Naive thymus-derived CD4-positive, alpha-beta T cell (primary cell): ENCODE data around the gene TMEM132A. TPM values are rescaled to one million over a fixed set of nuclear protein-coding genes. Genes with fewer than 3 reads are reported as not detected.

Experiments
- ATAC-seq: fragments of 150-1000 bp; cut with Tn5 transposase; 2 replicates; pipeline ENCODE4 v1.10.0; 2021; ENCODE audit warnings: mild to moderate bottlenecking, moderate library complexity
- CTCF ChIA-PET: fragments of 350-600 bp; sonication (Branson Sonifier 250); formaldehyde crosslinking; loops from one replicate; lab custom pipeline; 2021; ENCODE audit warnings: antibody characterized with exemption; lab: Charles Lee
- POLR2A ChIA-PET: fragments of 350-600 bp; sonication (Branson Sonifier 250); formaldehyde crosslinking; loops from one replicate; lab custom pipeline; 2021; ENCODE audit warnings: antibody characterized with exemption, inconsistent platforms; lab: Charles Lee
- DNase-seq, 9 donors: peaks; one replicate each; pipeline versions ENCODE4 v3.0.0 to v3.0.0-alpha.2; 2020 to 2022; ENCODE audit warnings: mixed read lengths in 1 of 9
- H3K27ac ChIP-seq: one replicate; pipeline ENCODE4 v1.7.0; 2013; ENCODE audit warnings: mild to moderate bottlenecking, low read depth, low read length, moderate library complexity
- H3K27me3 ChIP-seq, 2 donors: one replicate each; pipeline ENCODE4 v1.7.0; 2013; ENCODE audit warnings: low read length in 2 of 2, mild to moderate bottlenecking in 2 of 2, moderate library complexity in 2 of 2; ENCODE audit not compliant: control insufficient read depth in 2 of 2, insufficient read depth in 2 of 2
- H3K36me3 ChIP-seq, 3 experiments: 1 replicate in 2 of 3; 2 replicates in 1 of 3; pipeline ENCODE4 v1.7.0; 2013; ENCODE audit warnings: low read length in 3 of 3, mild to moderate bottlenecking in 3 of 3, moderate library complexity in 1 of 3; ENCODE audit not compliant: insufficient read depth in 3 of 3, control insufficient read depth in 2 of 3
- H3K4me1 ChIP-seq, 2 donors: one replicate each; pipeline ENCODE4 v1.7.0; 2013; ENCODE audit warnings: low read length in 2 of 2, mild to moderate bottlenecking in 2 of 2, moderate library complexity in 1 of 2; ENCODE audit not compliant: control insufficient read depth in 2 of 2, insufficient read depth in 2 of 2
- H3K4me3 ChIP-seq: 2 replicates; pipeline ENCODE4 v1.7.0; 2013; ENCODE audit warnings: mild to moderate bottlenecking, low read length
- H3K9me3 ChIP-seq, 3 experiments: 1 replicate in 2 of 3; 2 replicates in 1 of 3; pipeline ENCODE4 v1.7.0; 2013; ENCODE audit warnings: low read length in 3 of 3; ENCODE audit not compliant: control insufficient read depth in 2 of 3
- H3K27ac Mint-ChIP-seq, 9 donors: one replicate each; pipeline ENCODE4 v1.8.0; 2020 to 2022; ENCODE audit warnings: mixed read lengths in 9 of 9, mild to moderate bottlenecking in 8 of 9, moderate library complexity in 5 of 9, inconsistent platforms in 2 of 9
- H3K27me3 Mint-ChIP-seq, 5 donors: one replicate each; pipeline ENCODE4 v1.8.0; 2021 to 2022; ENCODE audit warnings: mixed read lengths in 5 of 5, mild to moderate bottlenecking in 1 of 5
- H3K36me3 Mint-ChIP-seq, 5 donors: one replicate each; pipeline ENCODE4 v1.8.0; 2020 to 2022; ENCODE audit warnings: mixed read lengths in 5 of 5, mild to moderate bottlenecking in 3 of 5, inconsistent platforms in 1 of 5
- H3K4me1 Mint-ChIP-seq, 7 donors: one replicate each; pipeline ENCODE4 v1.8.0; 2020 to 2022; ENCODE audit warnings: mixed read lengths in 7 of 7, mild to moderate bottlenecking in 3 of 7, inconsistent platforms in 1 of 7
- H3K4me3 Mint-ChIP-seq, 10 donors: one replicate each; pipeline ENCODE4 v1.8.0; 2020 to 2022; ENCODE audit warnings: mild to moderate bottlenecking in 10 of 10, mixed read lengths in 10 of 10, moderate library complexity in 6 of 10, inconsistent platforms in 2 of 10
- H3K9me3 Mint-ChIP-seq, 11 donors: one replicate each; pipeline ENCODE4 v1.8.0; 2020 to 2022; ENCODE audit warnings: mixed read lengths in 11 of 11, mild to moderate bottlenecking in 4 of 11, inconsistent platforms in 1 of 11, moderate library complexity in 1 of 11
- intact Hi-C, 2 donors: fragments of 100-400 bp; cut with micrococcal nuclease; formaldehyde crosslinking; loops; one replicate each; pipeline ENCODE4 v1.15.1; 2023
- polyA plus RNA-seq, 2 donors: library from polyadenylated mRNA; unstranded; fragments of 300-500 nt; fragmentation: Illumina TruSeq; gene quantifications; one replicate each; pipeline ENCODE4 v1.2.3, GENCODE V29; 2021
- total RNA-seq, 6 experiments: library from RNA in 5 of 6; stranded (reverse) in 5 of 6; gene quantifications; 1 replicate in 5 of 6; 2 replicates in 1 of 6; pipeline ENCODE4 v1.2.3 and lab custom pipeline; 2021 to 2026

TMEM132A gene
- total and polyA plus RNA-seq, 7 experiments from 2014 or later: 0.57 to 0.58 TPM; not detected in 5

GRCh38 chr11:60927061-60927592 lies 2.9 kb downstream of the TMEM132A start:
- H3K4me1 Mint-ChIP-seq: peaks cover 8 to 17% (median 15%) of the 10 kb centered on the region in 7 donors
- peaks cover 4 to 14% (median 8%) of the 10 kb centered on the region in 5 donors for H3K36me3 Mint-ChIP-seq
- Histone ChIP-seq H3K4me1 (peaks cover 4 to 18% of the 10 kb centered on the region in 2 donors), H3K4me3 (no peak overlapping the region), H3K27ac (no peak overlapping the region), H3K27me3 (peaks cover 4 to 6% of the 10 kb centered on the region in 2 donors), H3K9me3 (no peaks in the 10 kb centered on the region), H3K36me3 (peaks cover 0 to 13% (median 0%) of the 10 kb centered on the region in 3 experiments)
- ChIA-PET POLR2A (no interaction called here), CTCF (no interaction called here)
- ATAC-seq (no peak), DNase-seq (no peak)
- H3K9me3 Mint-ChIP-seq: no peaks in the 10 kb centered on the region
- intact Hi-C loops: no loop called here
- H3K4me3 Mint-ChIP-seq: peak overlapping the region in 1 of 10 donors; percentile 38
- peaks cover 5 to 44% (median 16%) of the 10 kb centered on the region in 5 donors for H3K27me3 Mint-ChIP-seq
- no peak overlapping the region for H3K27ac Mint-ChIP-seq

- Mint-ChIP-seq H3K27me3 (peaks cover 5 to 44% (median 15%) of the 10 kb centered on the region in 5 donors), H3K36me3 (peaks cover under 1 to 10% (median 4%) of the 10 kb centered on the region in 5 donors), H3K4me1 (peaks cover 8 to 17% (median 14%) of the 10 kb centered on the region in 7 donors), H3K9me3 (no peaks in the 10 kb centered on the region), H3K27ac (no peak overlapping the region), H3K4me3 (no peak overlapping the region)
- ATAC-seq (no peak), DNase-seq (no peak)
- H3K4me3 ChIP-seq: no peak overlapping the region
- peaks cover 4 to 18% of the 10 kb centered on the region in 2 donors for H3K4me1 ChIP-seq
- H3K36me3 ChIP-seq: peaks cover 0 to 9% (median 0%) of the 10 kb centered on the region in 3 experiments
- ChIA-PET POLR2A (no interaction called here), CTCF (no interaction called here)
- no peak overlapping the region for H3K27ac ChIP-seq
- peaks cover 4 to 6% of the 10 kb centered on the region in 2 donors for H3K27me3 ChIP-seq
- intact Hi-C loops: no loop called here
- no peaks in the 10 kb centered on the region for H3K9me3 ChIP-seq
These were observed 3.3 kb downstream of the TMEM132A start for GRCh38 chr11:60927600-60927999.

- no peaks in the 10 kb centered on the region for H3K36me3 Mint-ChIP-seq
- Histone ChIP-seq H3K4me1 (peaks cover 4 to 16% of the 10 kb centered on the region in 2 donors), H3K27me3 (peaks cover 4 to 6% of the 10 kb centered on the region in 2 donors), H3K9me3 (no peaks in the 10 kb centered on the region), H3K4me3 (no peak overlapping the region), H3K27ac (no peak overlapping the region), H3K36me3 (no peaks in the 10 kb centered on the region)
- no peak overlapping the region for H3K27ac Mint-ChIP-seq
- intact Hi-C loops: no loop called here
- DNase-seq: no peak
- ChIA-PET POLR2A (no interaction called here), CTCF (no interaction called here)
- no peak overlapping the region for H3K4me3 Mint-ChIP-seq
- H3K4me1 Mint-ChIP-seq: peaks cover 4 to 16% (median 11%) of the 10 kb centered on the region in 7 donors
- no peaks in the 10 kb centered on the region for H3K9me3 Mint-ChIP-seq
- no peak for ATAC-seq
- peaks cover 0 to 44% (median 11%) of the 10 kb centered on the region in 5 donors for H3K27me3 Mint-ChIP-seq
These were observed 4.3 kb downstream of the TMEM132A start for GRCh38 chr11:60928563-60929001.

DNA sequence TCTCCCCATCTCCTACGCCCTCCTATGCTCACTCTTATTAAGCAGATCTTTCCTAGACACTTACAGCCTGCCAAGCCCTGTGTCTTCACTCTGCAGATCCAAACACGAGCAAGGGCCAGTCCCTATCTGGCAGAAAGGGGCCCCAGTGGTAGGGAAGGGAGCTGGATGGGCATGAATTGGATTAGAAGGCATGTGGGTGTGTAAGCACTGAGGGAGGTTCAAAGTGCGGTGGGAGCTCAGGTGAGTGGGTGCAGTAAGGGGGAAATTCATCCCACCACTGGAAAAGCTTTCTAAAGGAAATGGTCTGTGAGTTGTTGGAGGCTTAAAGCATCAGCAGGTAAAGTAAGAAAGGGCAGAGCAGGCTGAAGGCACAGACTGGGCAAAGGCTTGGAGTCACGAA lies 5.5 kb downstream of the TMEM132A start:
- Mint-ChIP-seq H3K27me3 (peaks cover 0 to 44% (median 11%) of the 10 kb centered on the region in 5 donors), H3K4me1 (peaks cover 4 to 12% (median 9%) of the 10 kb centered on the region in 7 donors), H3K4me3 (no peak overlapping the region), H3K27ac (no peak overlapping the region), H3K9me3 (no peaks in the 10 kb centered on the region), H3K36me3 (no peaks in the 10 kb centered on the region)
- no peak overlapping the region for H3K27ac ChIP-seq
- DNase-seq: no peak
- H3K4me1 ChIP-seq: peaks cover 4 to 7% of the 10 kb centered on the region in 2 donors
- no peak overlapping the region for H3K4me3 ChIP-seq
- intact Hi-C loops: no loop called here
- ChIA-PET POLR2A (no interaction called here), CTCF (interaction anchor here (0.9 kb wide), 1 partner anchor 14 kb away, joined by 3 read pairs; no protein-coding TSS in a partner anchor)
- no peaks in the 10 kb centered on the region for H3K9me3 ChIP-seq
- no peak for ATAC-seq
- peaks cover 4 to 5% of the 10 kb centered on the region in 2 donors for H3K27me3 ChIP-seq
- no peaks in the 10 kb centered on the region for H3K36me3 ChIP-seq

DNA sequence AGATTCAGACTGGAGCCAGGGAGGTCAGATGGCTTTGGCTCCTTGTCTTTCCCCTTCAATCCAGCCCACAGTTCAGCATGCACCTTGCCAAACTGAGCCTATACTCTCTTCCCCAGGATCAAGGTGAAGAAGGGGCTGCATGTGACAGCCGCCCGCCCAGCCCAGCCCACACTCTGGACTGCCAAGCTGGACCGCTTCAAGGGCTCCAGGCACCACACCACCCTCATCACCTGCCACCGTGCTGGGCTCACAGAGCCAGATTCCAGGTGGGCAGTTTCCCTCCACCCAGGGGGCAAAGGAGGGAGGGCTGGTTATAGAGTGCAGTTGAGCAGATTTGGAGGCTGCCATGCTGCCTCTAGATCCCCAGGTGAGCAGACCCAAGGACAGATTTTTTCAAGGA lies 6.1 kb downstream of the TMEM132A start:
- ChIA-PET CTCF (interaction anchor here (0.9 kb wide), 1 partner anchor 14 kb away, joined by 3 read pairs; no protein-coding TSS in a partner anchor), POLR2A (no interaction called here)
- peaks cover 0 to under 1% of the 10 kb centered on the region in 2 donors for H3K4me1 ChIP-seq
- Mint-ChIP-seq H3K4me3 (no peak overlapping the region), H3K9me3 (no peaks in the 10 kb centered on the region), H3K27ac (no peak overlapping the region), H3K4me1 (peaks cover 0 to 8% (median 5%) of the 10 kb centered on the region in 7 donors), H3K27me3 (peaks cover 0 to 39% (median 6%) of the 10 kb centered on the region in 5 donors), H3K36me3 (no peaks in the 10 kb centered on the region)
- no peak overlapping the region for H3K27ac ChIP-seq
- DNase-seq (no peak), ATAC-seq (no peak)
- peaks cover 0 to 2% of the 10 kb centered on the region in 2 donors for H3K27me3 ChIP-seq
- intact Hi-C loops: no loop called here
- H3K9me3 ChIP-seq: no peaks in the 10 kb centered on the region
- H3K4me3 ChIP-seq: no peak overlapping the region
- no peaks in the 10 kb centered on the region for H3K36me3 ChIP-seq

DNA sequence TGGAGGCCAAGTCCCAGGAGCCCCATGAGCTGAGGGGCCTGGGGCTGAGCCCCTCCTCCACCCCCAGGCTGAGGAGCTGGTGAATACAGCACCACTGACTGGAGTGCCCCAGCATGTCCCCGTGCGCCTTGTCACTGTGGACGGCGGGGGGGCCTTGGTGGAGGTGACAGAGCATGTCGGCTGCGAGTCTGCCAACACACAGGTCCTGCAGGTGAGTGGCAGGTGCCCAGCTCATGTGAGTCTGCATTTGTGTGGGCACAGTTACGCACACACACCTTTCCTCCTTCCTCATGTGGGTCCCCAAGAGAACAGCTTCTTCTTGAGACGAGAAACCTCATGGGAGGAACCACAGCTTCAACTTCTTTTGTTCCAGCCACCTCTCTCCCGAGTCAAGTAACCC lies 7.7 kb downstream of the TMEM132A start:
- ATAC-seq: peak; percentile 9
- Histone ChIP-seq H3K4me1 (no peaks in the 10 kb centered on the region), H3K9me3 (no peaks in the 10 kb centered on the region), H3K27ac (no peak overlapping the region), H3K36me3 (no peaks in the 10 kb centered on the region), H3K4me3 (no peak overlapping the region), H3K27me3 (no peaks in the 10 kb centered on the region)
- intact Hi-C loops: no loop called here
- Mint-ChIP-seq H3K27ac (no peak overlapping the region), H3K9me3 (no peaks in the 10 kb centered on the region), H3K36me3 (no peaks in the 10 kb centered on the region), H3K4me3 (no peak overlapping the region), H3K27me3 (peaks cover 0 to 24% (median 0%) of the 10 kb centered on the region in 5 donors), H3K4me1 (peaks cover 0 to 1% (median 0%) of the 10 kb centered on the region in 7 donors)
- no peak for DNase-seq
- CTCF ChIA-PET: no interaction called here
- POLR2A ChIA-PET: no interaction called here
